ENCODE measurements around the gene TMEM30B. TPM values are rescaled to one million over a fixed set of nuclear protein-coding genes. Genes with fewer than 3 reads are reported as not detected.
A peak's percentile ranks its signal among the peaks of the same experiment; 100 is the strongest.

Gene TMEM30B
- total and polyA plus RNA-seq, 2 of the 4 experiments (the other 2 are of a cell fraction) = 0.03 TPM; not detected in 1

- Histone ChIP-seq H4K5ac (ENCODE audit: low read depth, low read length) (no peak overlapping the region), H3K9me1 (ENCODE audit: insufficient read depth, low read length) (no peaks in the 10 kb centered on the region), H2AK5ac (ENCODE audit: low read depth, low read length) (no peak overlapping the region), H3K36me3 (ENCODE audit: control insufficient read depth, insufficient read depth, low read length) (no peaks in the 10 kb centered on the region), H3K4me1 (ENCODE audit: control insufficient read depth, insufficient read depth, low read length) (no peaks in the 10 kb centered on the region), H4K91ac (ENCODE audit: insufficient read depth, low read depth, low read length) (no peak overlapping the region), H3K23ac (ENCODE audit: low read depth, low read length) (0 out of 2 replicates have a peak overlapping the region, but pooled peaks have one; percentile 15), H3K18ac (ENCODE audit: low read depth, low read length) (no peak overlapping the region), H2BK120ac (ENCODE audit: low read depth, low read length) (no peak overlapping the region), H3K56ac (ENCODE audit: extremely low read depth, insufficient read depth, low read length) (no peak overlapping the region), H3K14ac (replicated peaks; ENCODE audit: low read depth, low read length) (no peak overlapping the region), H2AK9ac (replicated peaks; ENCODE audit: low read depth, low read length, poor library complexity) (no peak overlapping the region), H3K9me3 (ENCODE audit: control insufficient read depth, insufficient read depth, low read length) (peaks cover 8% of the 10 kb centered on the region; the same call in 1 of the 2 replicates), H3K9ac (ENCODE audit: low read depth, low read length) (no peak overlapping the region), H2BK15ac (ENCODE audit: low read depth, low read length) (no peak overlapping the region; the same call in 2 of the 3 replicates), H3K27me3 (ENCODE audit: control insufficient read depth, insufficient read depth, low read length) (peaks cover 29% of the 10 kb centered on the region), H2BK5ac (ENCODE audit: low read depth, low read length, poor library complexity, severe bottlenecking) (no peak overlapping the region), H3K4me2 (ENCODE audit: low read depth, low read length) (no peak overlapping the region), H4K20me1 (ENCODE audit: insufficient read depth, low read length) (no peaks in the 10 kb centered on the region), H2BK20ac (ENCODE audit: low read depth, low read length) (no peak overlapping the region), H3K4me3 (ENCODE audit: insufficient read depth, low read depth, low read length) (no peak overlapping the region), H4K8ac (ENCODE audit: low read depth in 2 of 2, low read length in 2 of 2) (no peak overlapping the region), H3K4ac (ENCODE audit: low read depth, low read length) (no peak overlapping the region), H3K27ac (ENCODE audit: insufficient read depth, low read length) (no peak overlapping the region), H3K79me1 (ENCODE audit: low read depth in 1 of 2, low read length in 2 of 2) (no peaks in the 10 kb centered on the region), H2AFZ (replicated peaks; ENCODE audit: low read length, poor library complexity) (no peak overlapping the region)
- dilution Hi-C loops (cut with HindIII; ENCODE audit: low sequenced_read_pairs, unreplicated experiment) (no loop called here), intact Hi-C loops (cut with micrococcal nuclease) (no loop called here), in situ Hi-C loops (cut with MboI; ENCODE audit: low sequenced_read_pairs) (no loop called here)
- POLR2A ChIA-PET (ENCODE audit: unreplicated experiment) = no interaction called here
- BruUV-seq (replicated peaks) = no TSS peak
- CTCF ChIA-PET = interaction anchor here (0.6 kb wide), 1 partner anchor 293 kb away, joined by 3 read pairs; no protein-coding TSS in a partner anchor
- DNase-seq (no peak), ATAC-seq (ENCODE audit: low read depth) (no peak)
- 83% methylated on average over 3 of the region's 5 CpGs; no CpG with 5 or more reads in 1 of the 2 experiments for WGBS, 2 experiments (ENCODE audit: extremely low coverage in 2 of 2, insufficient read length in 1 of 2)
- no peak for TF ChIP-seq MAFK (IDR thresholded peaks at IDR 0.05; ENCODE audit: low read depth, low read length)
- TF ChIP-seq FOS (IDR thresholded peaks at IDR 0.05; ENCODE audit: low read depth, low read length) = no peak
- no peak for TF ChIP-seq USF2 (IDR thresholded peaks at IDR 0.05; ENCODE audit: low read depth, low read length)
- TF ChIP-seq RCOR1 (IDR thresholded peaks at IDR 0.05; ENCODE audit: insufficient replicate concordance, low read length) = no peak
- no peak for TF ChIP-seq RAD21 (IDR thresholded peaks at IDR 0.05; ENCODE audit: low read length)
- no peak for TF ChIP-seq CEBPB (IDR thresholded peaks at IDR 0.05; ENCODE audit: low read depth, low read length)
- TF ChIP-seq SMC3 (IDR thresholded peaks at IDR 0.05; ENCODE audit: low read depth, low read length) = no peak
- no peak for TF ChIP-seq BHLHE40 (IDR thresholded peaks at IDR 0.05; ENCODE audit: low read depth, low read length)
- no peak for TF ChIP-seq MAZ (IDR thresholded peaks at IDR 0.05; ENCODE audit: borderline replicate concordance, low read depth, low read length)
- no peak for TF ChIP-seq NFE2L2 (IDR thresholded peaks at IDR 0.05; ENCODE audit: low read depth, low read length)
- TF ChIP-seq CHD1 (IDR thresholded peaks at IDR 0.05; ENCODE audit: low read depth, low read length) = no peak
- no peak for TF ChIP-seq POLR2A (IDR thresholded peaks at IDR 0.05; ENCODE audit: low read depth, low read length)
- no peak for TF ChIP-seq RFX5 (IDR thresholded peaks at IDR 0.05; ENCODE audit: low read depth, low read length)
Measured at GRCh38 chr14:61279082-61279481, 2.1 kb downstream of the TMEM30B start.

Measured in IMR-90 (cell line).